CD14-positive monocyte (primary cell): Measurements from ENCODE around the gene LRRN2. TPM values are rescaled to one million over a fixed set of nuclear protein-coding genes. Genes with fewer than 3 reads are reported as not detected.

Experiments
- DNase-seq, 3 donors: peaks; one replicate each; pipeline ENCODE4 v3.0.0-alpha.2; 2011 to 2022
- H2AFZ ChIP-seq: 2 replicates; pipeline ENCODE4 v1.6.0; 2012; ENCODE audit warnings: mild to moderate bottlenecking, low read depth, low read length, inconsistent platforms; ENCODE audit not compliant: insufficient read depth, poor library complexity, severe bottlenecking
- H3K27ac ChIP-seq, 2 donors: 1 replicate in 1 of 2; 2 replicates in 1 of 2; pipeline ENCODE4 v1.5.1; 2012 to 2013; ENCODE audit warnings: low read length in 2 of 2, control low read depth in 1 of 2, inconsistent platforms in 1 of 2, low read depth in 1 of 2, mild to moderate bottlenecking in 1 of 2
- H3K27me3 ChIP-seq, 2 donors: one replicate each; pipeline versions ENCODE4 v1.6.0 to v1.6.1; 2011 to 2013; ENCODE audit warnings: low read length in 2 of 2; ENCODE audit not compliant: control insufficient read depth in 2 of 2, insufficient read depth in 2 of 2
- H3K36me3 ChIP-seq, 2 donors: replicated peaks in 1 of 2; 1 replicate in 1 of 2; 2 replicates in 1 of 2; pipeline versions ENCODE4 v1.5.1 to v1.6.1; 2012 to 2013; ENCODE audit warnings: low read length in 2 of 2, control low read depth in 1 of 2, inconsistent platforms in 1 of 2, mild to moderate bottlenecking in 1 of 2; ENCODE audit not compliant: insufficient read depth in 2 of 2, control insufficient read depth in 1 of 2
- H3K4me1 ChIP-seq, 2 donors: 1 replicate in 1 of 2; 2 replicates in 1 of 2; pipeline versions ENCODE4 v1.5.1 to v1.6.1; 2012 to 2013; ENCODE audit warnings: low read length in 2 of 2, control low read depth in 1 of 2, inconsistent platforms in 1 of 2, mild to moderate bottlenecking in 1 of 2, moderate library complexity in 1 of 2; ENCODE audit not compliant: insufficient read depth in 2 of 2, control insufficient read depth in 1 of 2
- H3K4me2 ChIP-seq: replicated peaks from 2 replicates; pipeline ENCODE3; 2012; ENCODE audit warnings: low read length, moderate library complexity, mild to moderate bottlenecking; ENCODE audit not compliant: poor library complexity, severe bottlenecking; ENCODE audit errors: extremely low read depth
- H3K4me3 ChIP-seq, 3 experiments: fragments of 200-600 bp in 1 of 3; sonication (generic) in 1 of 3; replicated peaks in 1 of 3; 1 replicate in 2 of 3; 2 replicates in 1 of 3; pipeline ENCODE4 v1.5.1; 2011 to 2013; ENCODE audit warnings: low read length in 3 of 3, mild to moderate bottlenecking in 3 of 3, control low read depth in 2 of 3, low read depth in 2 of 3, inconsistent platforms in 1 of 3, moderate library complexity in 1 of 3
- H3K79me2 ChIP-seq: 2 replicates; pipeline ENCODE4 v1.6.0; 2012; ENCODE audit warnings: mild to moderate bottlenecking, control low read depth, inconsistent platforms, low read length, moderate library complexity; ENCODE audit not compliant: insufficient read depth
- H3K9ac ChIP-seq: 2 replicates; pipeline ENCODE4 v1.6.0; 2017; ENCODE audit warnings: low read length, mild to moderate bottlenecking; ENCODE audit not compliant: insufficient read depth, poor library complexity, severe bottlenecking
- H3K9me3 ChIP-seq, 2 donors: replicated peaks in 1 of 2; 1 replicate in 1 of 2; 2 replicates in 1 of 2; pipeline versions ENCODE4 v1.5.1 to v1.6.1; 2012 to 2013; ENCODE audit warnings: low read length in 2 of 2, control low read depth in 1 of 2; ENCODE audit not compliant: control insufficient read depth in 1 of 2, insufficient read depth in 1 of 2
- H4K20me1 ChIP-seq: 2 replicates; pipeline ENCODE4 v1.6.0; 2012; ENCODE audit warnings: mild to moderate bottlenecking, low read length, control low read depth, moderate library complexity; ENCODE audit not compliant: insufficient read depth
- H3K27ac Mint-ChIP-seq, 7 donors: one replicate each; pipeline ENCODE4 v1.8.0; 2020; ENCODE audit warnings: mild to moderate bottlenecking in 7 of 7, mixed read lengths in 7 of 7, moderate library complexity in 6 of 7, inconsistent platforms in 2 of 7
- H3K27me3 Mint-ChIP-seq, 3 donors: one replicate each; pipeline ENCODE4 v1.8.0; 2021 to 2022; ENCODE audit warnings: low read depth in 3 of 3, mild to moderate bottlenecking in 3 of 3, mixed read lengths in 3 of 3, moderate library complexity in 3 of 3, inconsistent platforms in 1 of 3
- H3K36me3 Mint-ChIP-seq, 2 donors: one replicate each; pipeline ENCODE4 v1.8.0; 2020; ENCODE audit warnings: mixed read lengths in 2 of 2, inconsistent platforms in 1 of 2, mild to moderate bottlenecking in 1 of 2
- H3K4me1 Mint-ChIP-seq: one replicate; pipeline ENCODE4 v1.8.0; 2020; ENCODE audit warnings: mild to moderate bottlenecking, mixed read lengths
- H3K4me3 Mint-ChIP-seq, 2 donors: one replicate each; pipeline ENCODE4 v1.8.0; 2020; ENCODE audit warnings: mild to moderate bottlenecking in 2 of 2, mixed read lengths in 2 of 2, moderate library complexity in 1 of 2
- H3K9me3 Mint-ChIP-seq, 7 donors: one replicate each; pipeline ENCODE4 v1.8.0; 2020 to 2022; ENCODE audit warnings: mixed read lengths in 7 of 7, mild to moderate bottlenecking in 6 of 7, moderate library complexity in 6 of 7, inconsistent platforms in 2 of 7
- CTCF ChIP-seq: fragments of 200-600 bp; IDR thresholded peaks from one replicate; pipeline ENCODE4 v1.8.0; 2022; ENCODE audit warnings: antibody characterized with exemption, mild to moderate bottlenecking
- WGBS: methylation state at CpG from one replicate; pipeline ENCODE4 v1.1.5; 2013; ENCODE audit warnings: missing lambda C conversion rate; ENCODE audit not compliant: insufficient coverage; 5-methylcytosine and 5-hydroxymethylcytosine counted together
- intact Hi-C, 2 donors: fragments of 100-400 bp; cut with micrococcal nuclease; formaldehyde crosslinking; loops; one replicate each; pipeline versions ENCODE4 v1.15.0 to v1.15.1; 2023
- polyA plus RNA-seq, 3 donors: library from polyadenylated mRNA; depleted of rRNA in 1 of 3; unstranded in 2 of 3; stranded (reverse) in 1 of 3; fragments of 300-500 nt in 2 of 3; fragments of >200 nt in 1 of 3; fragmentation: Illumina TruSeq in 2 of 3; gene quantifications; 1 replicate in 2 of 3; 2 replicates in 1 of 3; pipeline ENCODE4 v1.2.3, GENCODE V29; 2012 to 2021

LRRN2 gene
- polyA plus RNA-seq, 3 donors, result not detected

- H3K9me3 Mint-ChIP-seq, result peaks cover 0 to 2% (median 0%) of the 10 kb centered on the region in 7 donors
- DNase-seq, result no peak
- no peaks in the 10 kb centered on the region for H3K36me3 ChIP-seq
- H3K4me3 Mint-ChIP-seq, result no peak overlapping the region
- H3K9ac ChIP-seq, result no peak overlapping the region
- no peaks in the 10 kb centered on the region for H3K79me2 ChIP-seq
- H3K27ac Mint-ChIP-seq, result no peak overlapping the region
- no peak overlapping the region for H2AFZ ChIP-seq
- no peaks in the 10 kb centered on the region for H3K9me3 ChIP-seq
- H3K36me3 Mint-ChIP-seq, result no peaks in the 10 kb centered on the region
- peaks cover 0 to 6% of the 10 kb centered on the region in 2 donors for H3K27me3 ChIP-seq
- TF ChIP-seq CTCF, result no peak
- intact Hi-C loops, result no loop called here
- no peaks in the 10 kb centered on the region for H4K20me1 ChIP-seq
- no peak overlapping the region for H3K4me2 ChIP-seq
- peaks cover 4% of the 10 kb centered on the region for H3K4me1 Mint-ChIP-seq
- peaks cover 5 to 11% (median 5%) of the 10 kb centered on the region in 3 donors for H3K27me3 Mint-ChIP-seq
- H3K4me1 ChIP-seq, result no peaks in the 10 kb centered on the region
- 47% methylated on average over 6 of the region's 11 CpGs for WGBS
- H3K4me3 ChIP-seq, result no peak overlapping the region
- H3K27ac ChIP-seq, result no peak overlapping the region
These were observed 20.6 kb upstream of the LRRN2 start for GRCh38 chr1:204705888-204706837.

- H2AFZ ChIP-seq, result no peak overlapping the region
- TF ChIP-seq CTCF, result no peak
- H3K36me3 Mint-ChIP-seq, result no peaks in the 10 kb centered on the region
- H3K79me2 ChIP-seq, result no peaks in the 10 kb centered on the region
- no peaks in the 10 kb centered on the region for H3K9me3 ChIP-seq
- no peaks in the 10 kb centered on the region for H3K4me1 ChIP-seq
- no peak overlapping the region for H3K4me2 ChIP-seq
- peaks cover 0 to 2% (median 0%) of the 10 kb centered on the region in 7 donors for H3K9me3 Mint-ChIP-seq
- H3K27ac Mint-ChIP-seq, result no peak overlapping the region
- H3K4me3 ChIP-seq, result no peak overlapping the region
- 80% methylated on average over 1 of the region's 5 CpGs for WGBS
- H3K27me3 Mint-ChIP-seq, result peaks cover 3% of the 10 kb centered on the region in 3 donors
- no peaks in the 10 kb centered on the region for H3K27me3 ChIP-seq
- H4K20me1 ChIP-seq, result no peaks in the 10 kb centered on the region
- H3K4me1 Mint-ChIP-seq, result peaks cover 4% of the 10 kb centered on the region
- no peak overlapping the region for H3K4me3 Mint-ChIP-seq
- intact Hi-C loops, result no loop called here
- no peak overlapping the region for H3K27ac ChIP-seq
- no peak overlapping the region for H3K9ac ChIP-seq
- DNase-seq, result no peak
- no peaks in the 10 kb centered on the region for H3K36me3 ChIP-seq
These were observed 19.9 kb upstream of the LRRN2 start for GRCh38 chr1:204705493-204705811.
